ENCODE data around the gene TCFL5. TPM values are rescaled to one million over a fixed set of nuclear protein-coding genes. Genes with fewer than 3 reads are reported as not detected.

TCFL5 gene
- total RNA-seq, 1 experiment from 2014 or later = 20.4 TPM

- TF ChIP-seq AFF4 (CRISPR knock-in tag; IDR thresholded peaks at IDR 0.05; ENCODE audit: borderline replicate concordance) = no peak
- no peak for TF ChIP-seq ZNF532 (CRISPR knock-in tag; IDR thresholded peaks at IDR 0.05; ENCODE audit: borderline replicate concordance)
- no peak for TF ChIP-seq ZNF425 (CRISPR knock-in tag; conservative IDR thresholded peaks at IDR 0.05)
- TF ChIP-seq FOXP4 (CRISPR knock-in tag; IDR thresholded peaks at IDR 0.05) = no peak
- no peak for TF ChIP-seq GABPB1 (CRISPR knock-in tag; IDR thresholded peaks at IDR 0.05)
- no peak for TF ChIP-seq KAT7 (CRISPR knock-in tag; IDR thresholded peaks at IDR 0.05; ENCODE audit: borderline replicate concordance)
- no peak for TF ChIP-seq PRRX2 (CRISPR knock-in tag; IDR thresholded peaks at IDR 0.05)
These were observed 44.0 kb upstream of the TCFL5 start (continued) for GRCh38 chr20:62905536-62906117.

GRCh38 chr20:62902926-62903615 lies 41.4 kb upstream of the TCFL5 start:
- ChIA-PET POLR2A (no interaction called here), CTCF (interaction anchor here (0.9 to 1.3 kb wide), 4 partner anchors 10 to 81 kb away, joined by 3 to 4 read pairs (median 4); no protein-coding TSS in a partner anchor)
- TF ChIP-seq TP53 (CRISPR knock-in tag; IDR thresholded peaks at IDR 0.05) (no peak), ZBTB43 (CRISPR knock-in tag; IDR thresholded peaks at IDR 0.05) (no peak), ATF1 (CRISPR knock-in tag; IDR thresholded peaks at IDR 0.05) (no peak), ZNF281 (CRISPR knock-in tag; IDR thresholded peaks at IDR 0.05) (no peak), SP1 (CRISPR knock-in tag; conservative IDR thresholded peaks at IDR 0.05) (no peak), IRF2 (CRISPR knock-in tag; IDR thresholded peaks at IDR 0.05; ENCODE audit: borderline replicate concordance, low read depth) (no peak)
- H3K4me1 Mint-ChIP-seq = peaks cover 44% of the 10 kb centered on the region
- ATAC-seq = no peak
- peaks cover 66% of the 10 kb centered on the region for H3K36me3 Mint-ChIP-seq
- H3K27ac Mint-ChIP-seq = peak overlapping the region; percentile 96
- no peak for DNase-seq (ENCODE audit: low spot score)
- no peaks in the 10 kb centered on the region for H3K9me3 Mint-ChIP-seq
- H3K27me3 Mint-ChIP-seq (ENCODE audit: low read depth) = no peaks in the 10 kb centered on the region
- no peak overlapping the region for H3K4me3 Mint-ChIP-seq

All from WTC11 (cell line).